Upper lobe of right lung (tissue), 1 donor: ENCODE data around the gene PTPRN2. TPM values are rescaled to one million over a fixed set of nuclear protein-coding genes. Genes with fewer than 3 reads are reported as not detected.

Experiments used
- ATAC-seq: fragments of 200-7000 bp; cut with Tn5 transposase; one replicate; pipeline ENCODE4 v1.9.1; 2020; ENCODE audit warnings: mild to moderate bottlenecking, moderate library complexity
- DNase-seq: peaks from one replicate; pipeline ENCODE4 v3.0.0-alpha.2; 2020
- H3K27ac ChIP-seq: fragments of 200-600 bp; one replicate; pipeline ENCODE4 v1.8.0; 2022
- H3K27me3 ChIP-seq: fragments of 200-600 bp; one replicate; pipeline ENCODE4 v1.8.0; 2022; ENCODE audit warnings: mild to moderate bottlenecking
- H3K36me3 ChIP-seq: fragments of 200-600 bp; one replicate; pipeline ENCODE4 v1.8.0; 2022
- H3K4me1 ChIP-seq: fragments of 200-600 bp; one replicate; pipeline ENCODE4 v1.8.0; 2022
- H3K4me3 ChIP-seq: fragments of 200-600 bp; one replicate; pipeline ENCODE4 v1.8.0; 2022; ENCODE audit warnings: mild to moderate bottlenecking
- H3K9me3 ChIP-seq: fragments of 200-600 bp; one replicate; pipeline ENCODE4 v1.8.0; 2022
- CTCF ChIP-seq: fragments of 200-600 bp; IDR thresholded peaks from one replicate; pipeline ENCODE4 v1.8.0; 2022; ENCODE audit warnings: antibody characterized with exemption
- intact Hi-C: fragments of 100-400 bp; cut with DNase I; formaldehyde crosslinking; loops from one replicate; pipeline ENCODE4 v1.11.0; 2022
- total RNA-seq: library from RNA; stranded (reverse); fragmentation: NEBNext Ultra II Directional; extraction: Animal tissue kit (Norgen Biotek cat#: 25700); gene quantifications from one replicate; pipeline ENCODE4 v1.2.1, GENCODE V29; 2021
- donor health status: DM: no; HTN: yes; CAD: no; lungs with severe emphysema.

The PTPRN2 gene
- total RNA-seq, 1 donor from 2014 or later, result 4.9 TPM

GRCh38 chr7:157863176-157863575, 724.4 kb downstream of the PTPRN2 start:
- Histone ChIP-seq H3K4me3 (no peak overlapping the region), H3K27ac (no peak overlapping the region), H3K9me3 (no peaks in the 10 kb centered on the region), H3K4me1 (no peaks in the 10 kb centered on the region), H3K27me3 (no peaks in the 10 kb centered on the region), H3K36me3 (no peaks in the 10 kb centered on the region)
- DNase-seq (no peak), ATAC-seq (no peak)
- intact Hi-C loops, result no loop called here
- TF ChIP-seq CTCF, result no peak

- Histone ChIP-seq H3K36me3 (no peaks in the 10 kb centered on the region), H3K27me3 (no peaks in the 10 kb centered on the region), H3K4me3 (no peak overlapping the region), H3K4me1 (no peaks in the 10 kb centered on the region), H3K9me3 (no peaks in the 10 kb centered on the region), H3K27ac (no peak overlapping the region)
- no peak for TF ChIP-seq CTCF
- no peak for DNase-seq
- ATAC-seq, result no peak
- intact Hi-C loops, result no loop called here
Measured at GRCh38 chr7:157862731-157863130, 724.9 kb downstream of the PTPRN2 start.

DNA sequence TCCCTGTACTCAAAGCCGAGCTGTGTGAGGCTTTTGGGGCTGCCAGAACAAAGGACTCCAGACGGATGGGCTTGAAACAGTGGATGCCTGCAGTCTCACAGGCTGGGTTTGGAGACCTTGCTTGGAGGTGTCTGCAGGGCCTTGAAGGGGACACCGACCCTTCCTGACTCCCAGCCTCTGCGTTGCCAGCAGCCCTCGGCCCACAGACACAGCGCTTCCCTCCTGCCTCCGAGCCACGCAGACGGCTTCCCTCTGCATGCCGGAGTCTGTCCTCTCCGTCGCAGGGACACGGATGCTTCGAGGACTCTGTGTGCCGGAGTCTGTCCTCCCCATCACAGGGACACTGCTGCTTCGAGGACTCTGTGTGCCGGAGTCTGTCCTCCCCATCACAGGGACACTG, 726.1 kb downstream of the PTPRN2 start:
- no peaks in the 10 kb centered on the region for H3K4me1 ChIP-seq
- DNase-seq, result no peak
- no peaks in the 10 kb centered on the region for H3K9me3 ChIP-seq
- no peak for TF ChIP-seq CTCF
- intact Hi-C loops, result no loop called here
- no peak overlapping the region for H3K4me3 ChIP-seq
- no peak overlapping the region for H3K27ac ChIP-seq
- no peaks in the 10 kb centered on the region for H3K27me3 ChIP-seq
- no peak for ATAC-seq
- no peaks in the 10 kb centered on the region for H3K36me3 ChIP-seq

- DNase-seq (no peak), ATAC-seq (no peak)
- H3K9me3 ChIP-seq, result no peaks in the 10 kb centered on the region
- H3K4me3 ChIP-seq, result no peak overlapping the region
- intact Hi-C loops, result no loop called here
- no peak for TF ChIP-seq CTCF
- H3K27ac ChIP-seq, result no peak overlapping the region
- H3K4me1 ChIP-seq, result no peaks in the 10 kb centered on the region
- H3K36me3 ChIP-seq, result no peaks in the 10 kb centered on the region
- H3K27me3 ChIP-seq, result no peaks in the 10 kb centered on the region
Measured at GRCh38 chr7:157861031-157861491, 726.6 kb downstream of the PTPRN2 start.

- intact Hi-C loops, result no loop called here
- no peak for DNase-seq
- no peak overlapping the region for H3K27ac ChIP-seq
- H3K4me1 ChIP-seq, result no peaks in the 10 kb centered on the region
- ATAC-seq, result no peak
- H3K27me3 ChIP-seq, result no peaks in the 10 kb centered on the region
- TF ChIP-seq CTCF, result no peak
- no peak overlapping the region for H3K4me3 ChIP-seq
- H3K9me3 ChIP-seq, result no peaks in the 10 kb centered on the region
- no peaks in the 10 kb centered on the region for H3K36me3 ChIP-seq
Measured at GRCh38 chr7:157860406-157860805, 727.2 kb downstream of the PTPRN2 start.

GRCh38 chr7:157859915-157860314, 727.7 kb downstream of the PTPRN2 start:
- intact Hi-C loops, result no loop called here
- no peaks in the 10 kb centered on the region for H3K36me3 ChIP-seq
- no peak for ATAC-seq

More at GRCh38 chr7:157859915-157860314, 727.7 kb downstream of the PTPRN2 start:
- Histone ChIP-seq H3K4me1 (no peaks in the 10 kb centered on the region), H3K27me3 (no peaks in the 10 kb centered on the region), H3K9me3 (no peaks in the 10 kb centered on the region), H3K4me3 (no peak overlapping the region), H3K27ac (no peak overlapping the region)
- no peak for TF ChIP-seq CTCF
- no peak for DNase-seq
